C4-2B (cell line): ENCODE measurements around the gene CYP2A6.

Source experiments
- ZFX ChIP-seq: fragments of 450-650 bp; IDR thresholded peaks from 2 replicates; pipeline ENCODE4 v1.6.1; 2017
- TF ChIP-seq, protein P1 (sequence below): fragments of 450-650 bp; conservative IDR thresholded peaks from 2 replicates; pipeline ENCODE4 v1.5.1; 2017; ENCODE audit warnings: mild to moderate bottlenecking

DNA sequence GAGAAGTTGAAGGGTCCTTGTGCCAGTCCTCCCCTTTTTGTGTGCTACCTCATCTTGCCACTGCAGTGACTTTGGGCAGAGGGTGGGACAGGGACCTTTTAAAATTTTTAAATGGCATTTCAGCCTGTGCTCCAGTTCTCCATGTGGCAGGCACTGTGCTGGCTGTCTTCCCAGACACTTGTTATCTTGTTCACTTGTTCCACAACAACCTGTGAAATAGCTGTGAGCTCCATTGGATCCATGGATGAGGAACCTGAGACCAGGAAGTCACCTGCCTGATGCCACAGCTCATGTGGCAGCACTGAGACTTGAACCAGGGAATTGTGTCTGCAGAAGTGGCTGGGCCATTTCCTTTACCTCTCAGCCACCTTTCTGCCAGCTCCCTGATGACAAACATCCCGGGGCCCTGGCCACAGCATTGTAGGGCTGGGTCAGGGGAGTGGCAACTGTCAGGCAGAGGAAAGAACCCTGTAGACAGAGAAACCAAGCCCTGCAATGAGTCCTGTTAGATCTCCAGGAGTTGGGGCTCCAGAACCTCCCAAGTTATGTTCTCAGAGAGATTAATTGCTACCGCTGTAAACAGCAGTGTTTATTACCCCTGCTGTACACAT lies 44.9 kb downstream of the CYP2A6 start:
- TF ChIP-seq, protein P1, sequence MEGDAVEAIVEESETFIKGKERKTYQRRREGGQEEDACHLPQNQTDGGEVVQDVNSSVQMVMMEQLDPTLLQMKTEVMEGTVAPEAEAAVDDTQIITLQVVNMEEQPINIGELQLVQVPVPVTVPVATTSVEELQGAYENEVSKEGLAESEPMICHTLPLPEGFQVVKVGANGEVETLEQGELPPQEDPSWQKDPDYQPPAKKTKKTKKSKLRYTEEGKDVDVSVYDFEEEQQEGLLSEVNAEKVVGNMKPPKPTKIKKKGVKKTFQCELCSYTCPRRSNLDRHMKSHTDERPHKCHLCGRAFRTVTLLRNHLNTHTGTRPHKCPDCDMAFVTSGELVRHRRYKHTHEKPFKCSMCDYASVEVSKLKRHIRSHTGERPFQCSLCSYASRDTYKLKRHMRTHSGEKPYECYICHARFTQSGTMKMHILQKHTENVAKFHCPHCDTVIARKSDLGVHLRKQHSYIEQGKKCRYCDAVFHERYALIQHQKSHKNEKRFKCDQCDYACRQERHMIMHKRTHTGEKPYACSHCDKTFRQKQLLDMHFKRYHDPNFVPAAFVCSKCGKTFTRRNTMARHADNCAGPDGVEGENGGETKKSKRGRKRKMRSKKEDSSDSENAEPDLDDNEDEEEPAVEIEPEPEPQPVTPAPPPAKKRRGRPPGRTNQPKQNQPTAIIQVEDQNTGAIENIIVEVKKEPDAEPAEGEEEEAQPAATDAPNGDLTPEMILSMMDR = no peak
- no peak for TF ChIP-seq ZFX
